ENCODE measurements around the gene FBXO2.

The FBXO2 gene

GRCh38 chr1:11606775-11607174 is 47.5 kb downstream of the FBXO2 start:
- H3K9me3 ChIP-seq (ENCODE audit: control insufficient read depth, low read length) = peaks cover 6% of the 10 kb centered on the region
- no peaks in the 10 kb centered on the region for H3K36me3 ChIP-seq (ENCODE audit: control insufficient read depth, insufficient read depth, low read length, severe bottlenecking)
- H3K27me3 ChIP-seq (replicated peaks; ENCODE audit: control insufficient read depth, insufficient read depth, low read length) = peaks cover 32% of the 10 kb centered on the region
- H3K4me3 ChIP-seq (ENCODE audit: low read length) = no peak overlapping the region
- no peak for DNase-seq (ENCODE audit: low read depth)
- H3K9ac ChIP-seq (ENCODE audit: low read length) = no peak overlapping the region
- no peaks in the 10 kb centered on the region for H3K4me1 ChIP-seq (ENCODE audit: control insufficient read depth, insufficient read depth, low read length)

- no peaks in the 10 kb centered on the region for H3K4me1 ChIP-seq (ENCODE audit: control insufficient read depth, insufficient read depth, low read length)
- peaks cover 6% of the 10 kb centered on the region for H3K9me3 ChIP-seq (ENCODE audit: control insufficient read depth, low read length)
- no peak overlapping the region for H3K4me3 ChIP-seq (ENCODE audit: low read length)
- H3K27me3 ChIP-seq (replicated peaks; ENCODE audit: control insufficient read depth, insufficient read depth, low read length) = peaks cover 38% of the 10 kb centered on the region
- no peak overlapping the region for H3K9ac ChIP-seq (ENCODE audit: low read length)
- H3K36me3 ChIP-seq (ENCODE audit: control insufficient read depth, insufficient read depth, low read length, severe bottlenecking) = no peaks in the 10 kb centered on the region
- no peak for DNase-seq (ENCODE audit: low read depth)
Observed at GRCh38 chr1:11602981-11603380, 51.2 kb downstream of the FBXO2 start.

- peaks cover 6% of the 10 kb centered on the region for H3K9me3 ChIP-seq (ENCODE audit: control insufficient read depth, low read length)
- no peak overlapping the region for H3K4me3 ChIP-seq (ENCODE audit: low read length)
- H3K27me3 ChIP-seq (replicated peaks; ENCODE audit: control insufficient read depth, insufficient read depth, low read length) = peaks cover 38% of the 10 kb centered on the region
- no peak overlapping the region for H3K9ac ChIP-seq (ENCODE audit: low read length)
- no peaks in the 10 kb centered on the region for H3K36me3 ChIP-seq (ENCODE audit: control insufficient read depth, insufficient read depth, low read length, severe bottlenecking)
- H3K4me1 ChIP-seq (ENCODE audit: control insufficient read depth, insufficient read depth, low read length) = no peaks in the 10 kb centered on the region
- no peak for DNase-seq (ENCODE audit: low read depth)
Observed at GRCh38 chr1:11602424-11602823, 51.8 kb downstream of the FBXO2 start.

GRCh38 chr1:11600836-11601235 is 53.4 kb downstream of the FBXO2 start:
- H3K27me3 ChIP-seq (replicated peaks; ENCODE audit: control insufficient read depth, insufficient read depth, low read length) = peaks cover 43% of the 10 kb centered on the region
- H3K9ac ChIP-seq (ENCODE audit: low read length) = no peak overlapping the region

GRCh38 chr1:11599891-11600576 is 54.2 kb downstream of the FBXO2 start:
- Histone ChIP-seq H3K4me1 (ENCODE audit: control insufficient read depth, insufficient read depth, low read length) (no peaks in the 10 kb centered on the region), H3K9ac (ENCODE audit: low read length) (no peak overlapping the region), H3K9me3 (ENCODE audit: control insufficient read depth, low read length) (no peaks in the 10 kb centered on the region), H3K36me3 (ENCODE audit: control insufficient read depth, insufficient read depth, low read length, severe bottlenecking) (no peaks in the 10 kb centered on the region), H3K27me3 (replicated peaks; ENCODE audit: control insufficient read depth, insufficient read depth, low read length) (peaks cover 43% of the 10 kb centered on the region), H3K4me3 (ENCODE audit: low read length) (no peak overlapping the region)
- no peak for DNase-seq (ENCODE audit: low read depth)

More at GRCh38 chr1:11600836-11601235, 53.4 kb downstream of the FBXO2 start:
- no peak for DNase-seq (ENCODE audit: low read depth)
- H3K36me3 ChIP-seq (ENCODE audit: control insufficient read depth, insufficient read depth, low read length, severe bottlenecking) = no peaks in the 10 kb centered on the region
- no peaks in the 10 kb centered on the region for H3K9me3 ChIP-seq (ENCODE audit: control insufficient read depth, low read length)
- no peak overlapping the region for H3K4me3 ChIP-seq (ENCODE audit: low read length)
- H3K4me1 ChIP-seq (ENCODE audit: control insufficient read depth, insufficient read depth, low read length) = no peaks in the 10 kb centered on the region

- no peaks in the 10 kb centered on the region for H3K36me3 ChIP-seq (ENCODE audit: control insufficient read depth, insufficient read depth, low read length, severe bottlenecking)
- H3K4me1 ChIP-seq (ENCODE audit: control insufficient read depth, insufficient read depth, low read length) = no peaks in the 10 kb centered on the region
- H3K4me3 ChIP-seq (ENCODE audit: low read length) = no peak overlapping the region
- no peaks in the 10 kb centered on the region for H3K9me3 ChIP-seq (ENCODE audit: control insufficient read depth, low read length)
- no peak overlapping the region for H3K9ac ChIP-seq (ENCODE audit: low read length)
- DNase-seq (ENCODE audit: low read depth) = peak; percentile 11
- H3K27me3 ChIP-seq (replicated peaks; ENCODE audit: control insufficient read depth, insufficient read depth, low read length) = peaks cover 46% of the 10 kb centered on the region
Observed at GRCh38 chr1:11598461-11598860, 55.8 kb downstream of the FBXO2 start.

Data from adipocyte (in vitro differentiated cells).